Sigmoid colon (tissue), 4 donors: ENCODE measurements around the gene MLH3.

ENCODE experiments used
- EP300 ChIP-seq, 4 donors: sonication (generic); formaldehyde crosslinking; IDR thresholded peaks; one replicate each; pipeline ENCODE4 v1.6.1; 2017; ENCODE audit warnings: antibody characterized with exemption in 4 of 4
- POLR2A ChIP-seq, 2 donors: fragments of 450-650 bp; IDR thresholded peaks; one replicate each; pipeline ENCODE4 v1.6.1; 2016; ENCODE audit warnings: antibody characterized with exemption in 2 of 2, mild to moderate bottlenecking in 2 of 2, moderate library complexity in 2 of 2
- TF ChIP-seq, protein P1 (sequence below), 4 experiments: fragments of 450-650 bp in 3 of 4; fragments of 200-600 bp in 1 of 4; IDR thresholded peaks; one replicate each; pipeline ENCODE4 v1.5.1; 2016 to 2019; ENCODE audit warnings: antibody characterized with exemption in 4 of 4, mild to moderate bottlenecking in 3 of 4, moderate library complexity in 2 of 4

GRCh38 chr14:75053396-75054291 lies 2.4 kb upstream of the MLH3 start:
- TF ChIP-seq, protein P1, sequence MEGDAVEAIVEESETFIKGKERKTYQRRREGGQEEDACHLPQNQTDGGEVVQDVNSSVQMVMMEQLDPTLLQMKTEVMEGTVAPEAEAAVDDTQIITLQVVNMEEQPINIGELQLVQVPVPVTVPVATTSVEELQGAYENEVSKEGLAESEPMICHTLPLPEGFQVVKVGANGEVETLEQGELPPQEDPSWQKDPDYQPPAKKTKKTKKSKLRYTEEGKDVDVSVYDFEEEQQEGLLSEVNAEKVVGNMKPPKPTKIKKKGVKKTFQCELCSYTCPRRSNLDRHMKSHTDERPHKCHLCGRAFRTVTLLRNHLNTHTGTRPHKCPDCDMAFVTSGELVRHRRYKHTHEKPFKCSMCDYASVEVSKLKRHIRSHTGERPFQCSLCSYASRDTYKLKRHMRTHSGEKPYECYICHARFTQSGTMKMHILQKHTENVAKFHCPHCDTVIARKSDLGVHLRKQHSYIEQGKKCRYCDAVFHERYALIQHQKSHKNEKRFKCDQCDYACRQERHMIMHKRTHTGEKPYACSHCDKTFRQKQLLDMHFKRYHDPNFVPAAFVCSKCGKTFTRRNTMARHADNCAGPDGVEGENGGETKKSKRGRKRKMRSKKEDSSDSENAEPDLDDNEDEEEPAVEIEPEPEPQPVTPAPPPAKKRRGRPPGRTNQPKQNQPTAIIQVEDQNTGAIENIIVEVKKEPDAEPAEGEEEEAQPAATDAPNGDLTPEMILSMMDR (IDR thresholded peaks at IDR 0.05): no peak
- TF ChIP-seq POLR2A (IDR thresholded peaks at IDR 0.05) (no peak), EP300 (IDR thresholded peaks at IDR 0.05) (no peak)
